Muscle layer of colon (tissue), 2 donors: ENCODE measurements around the gene PRR33.

Experiments
- H3K27ac ChIP-seq: one replicate; pipeline ENCODE4 v1.7.0; 2013; ENCODE audit warnings: low read depth, mild to moderate bottlenecking, low read length, moderate library complexity
- H3K27me3 ChIP-seq, 2 donors: one replicate each; pipeline ENCODE4 v1.7.0; 2013; ENCODE audit warnings: low read length in 2 of 2, mild to moderate bottlenecking in 2 of 2; ENCODE audit not compliant: insufficient read depth in 2 of 2, control insufficient read depth in 1 of 2
- H3K36me3 ChIP-seq: one replicate; pipeline ENCODE4 v1.7.0; 2013; ENCODE audit warnings: mild to moderate bottlenecking, low read length; ENCODE audit not compliant: insufficient read depth
- H3K4me1 ChIP-seq: one replicate; pipeline ENCODE4 v1.7.0; 2013; ENCODE audit warnings: mild to moderate bottlenecking, low read length; ENCODE audit not compliant: insufficient read depth
- H3K4me3 ChIP-seq, 2 donors: one replicate each; pipeline ENCODE4 v1.7.0; 2013; ENCODE audit warnings: low read length in 2 of 2, low read depth in 1 of 2, mild to moderate bottlenecking in 1 of 2, moderate library complexity in 1 of 2
- H3K9ac ChIP-seq: one replicate; pipeline ENCODE4 v1.7.0; 2013; ENCODE audit warnings: low read length
- H3K9me3 ChIP-seq: one replicate; pipeline ENCODE4 v1.7.0; 2013; ENCODE audit warnings: mild to moderate bottlenecking, low read length
- donor health status: abdominal sarcoma.
- donor health status: Adenocarcinoma of cecum.

PRR33 gene

GRCh38 chr11:1919391-1920127 lies 27.9 kb upstream of the PRR33 start, which contains the start of gene TNNT3:
Gene TNNT3, plus strand, starts transcription at chr11:1919703. Its CDS starts 3,172 bp downstream, at chr11:1922875.
- H3K9me3 ChIP-seq, result no peaks in the 10 kb centered on the region
- H3K9ac ChIP-seq, result no peak within 1 kb of the TSS
- no peaks in the 10 kb centered on the region for H3K27me3 ChIP-seq
- no peak within 1 kb of the TSS for H3K4me3 ChIP-seq
- H3K36me3 ChIP-seq, result no peaks in the 10 kb centered on the region
- H3K27ac ChIP-seq, result no peak within 1 kb of the TSS
- no peaks in the 10 kb centered on the region for H3K4me1 ChIP-seq

GRCh38 chr11:1918436-1919315 lies 27.0 kb upstream of the PRR33 start:
- Histone ChIP-seq H3K27ac (no peak overlapping the region), H3K9ac (no peak overlapping the region), H3K36me3 (no peaks in the 10 kb centered on the region)

GRCh38 chr11:1917523-1918435 lies 26.1 kb upstream of the PRR33 start:
- no peaks in the 10 kb centered on the region for H3K27me3 ChIP-seq
- no peak overlapping the region for H3K4me3 ChIP-seq
- H3K36me3 ChIP-seq, result no peaks in the 10 kb centered on the region
- no peaks in the 10 kb centered on the region for H3K4me1 ChIP-seq
- no peak overlapping the region for H3K9ac ChIP-seq
- H3K9me3 ChIP-seq, result no peaks in the 10 kb centered on the region
- no peak overlapping the region for H3K27ac ChIP-seq

More at GRCh38 chr11:1918436-1919315, 27.0 kb upstream of the PRR33 start:
- Histone ChIP-seq H3K4me1 (no peaks in the 10 kb centered on the region), H3K27me3 (no peaks in the 10 kb centered on the region), H3K4me3 (no peak overlapping the region), H3K9me3 (no peaks in the 10 kb centered on the region)

- Histone ChIP-seq H3K27me3 (no peaks in the 10 kb centered on the region), H3K9me3 (no peaks in the 10 kb centered on the region), H3K4me3 (no peak overlapping the region), H3K27ac (no peak overlapping the region), H3K9ac (no peak overlapping the region), H3K4me1 (no peaks in the 10 kb centered on the region), H3K36me3 (no peaks in the 10 kb centered on the region)
Observed at GRCh38 chr11:1916986-1917522, 25.4 kb upstream of the PRR33 start.

GRCh38 chr11:1916132-1916985 lies 24.7 kb upstream of the PRR33 start:
- Histone ChIP-seq H3K36me3 (no peaks in the 10 kb centered on the region), H3K4me1 (no peaks in the 10 kb centered on the region), H3K9ac (no peak overlapping the region), H3K27ac (no peak overlapping the region), H3K27me3 (no peaks in the 10 kb centered on the region), H3K4me3 (no peak overlapping the region), H3K9me3 (no peaks in the 10 kb centered on the region)

GRCh38 chr11:1915795-1916131 lies 24.1 kb upstream of the PRR33 start:
- Histone ChIP-seq H3K27ac (no peak overlapping the region), H3K9ac (no peak overlapping the region), H3K36me3 (no peaks in the 10 kb centered on the region), H3K4me3 (no peak overlapping the region), H3K4me1 (no peaks in the 10 kb centered on the region), H3K9me3 (no peaks in the 10 kb centered on the region), H3K27me3 (no peaks in the 10 kb centered on the region)

- Histone ChIP-seq H3K4me3 (no peak overlapping the region), H3K9me3 (no peaks in the 10 kb centered on the region), H3K27me3 (no peaks in the 10 kb centered on the region), H3K27ac (no peak overlapping the region), H3K9ac (no peak overlapping the region), H3K4me1 (peaks cover 6% of the 10 kb centered on the region), H3K36me3 (no peaks in the 10 kb centered on the region)
Observed at GRCh38 chr11:1913271-1914060, 21.8 kb upstream of the PRR33 start.

GRCh38 chr11:1912289-1912878 lies 20.7 kb upstream of the PRR33 start:
- Histone ChIP-seq H3K27me3 (no peaks in the 10 kb centered on the region), H3K9ac (no peak overlapping the region), H3K36me3 (no peaks in the 10 kb centered on the region), H3K9me3 (no peaks in the 10 kb centered on the region), H3K4me3 (no peak overlapping the region), H3K4me1 (peaks cover 7% of the 10 kb centered on the region), H3K27ac (no peak overlapping the region)

GRCh38 chr11:1909524-1909923 lies 17.8 kb upstream of the PRR33 start:
- no peak overlapping the region for H3K27ac ChIP-seq
- no peak overlapping the region for H3K9ac ChIP-seq
- H3K36me3 ChIP-seq, result no peaks in the 10 kb centered on the region

More at GRCh38 chr11:1909524-1909923, 17.8 kb upstream of the PRR33 start:
- Histone ChIP-seq H3K27me3 (no peaks in the 10 kb centered on the region), H3K4me3 (no peak overlapping the region), H3K4me1 (peaks cover 7% of the 10 kb centered on the region), H3K9me3 (no peaks in the 10 kb centered on the region)
